B cell (primary cell): ENCODE data around the gene ZFYVE9.

ENCODE experiments used
- EZH2 ChIP-seq: IDR thresholded peaks from 2 replicates; pipeline ENCODE4 v1.6.1; 2012; ENCODE audit warnings: borderline replicate concordance, low read depth, mild to moderate bottlenecking, moderate library complexity, low read length; ENCODE audit not compliant: insufficient read depth, poor library complexity, severe bottlenecking
- TF ChIP-seq, protein P1 (sequence below): fragments of 200-600 bp; IDR thresholded peaks from one replicate; pipeline ENCODE4 v1.8.0; 2022; ENCODE audit warnings: antibody characterized with exemption, mild to moderate bottlenecking

DNA sequence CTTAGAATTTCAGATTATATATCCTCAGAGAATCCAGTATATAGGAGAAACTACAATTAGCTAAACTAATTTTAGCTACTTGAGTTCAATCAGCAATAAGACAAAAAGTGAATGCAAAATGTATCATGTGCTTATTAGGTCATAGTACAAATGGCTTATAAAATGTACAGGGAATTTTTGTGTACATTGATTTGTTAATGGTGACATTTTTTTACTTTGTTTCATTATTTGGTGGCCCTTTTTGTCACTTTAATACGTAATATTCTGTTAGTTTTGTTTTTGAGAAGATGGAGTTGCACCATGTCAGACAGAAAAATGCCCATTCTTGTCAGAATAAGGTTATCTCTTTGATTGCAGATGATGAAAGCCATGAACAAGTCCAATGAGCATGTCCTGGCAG is 190.5 kb downstream of the ZFYVE9 start:
- TF ChIP-seq, protein P1, sequence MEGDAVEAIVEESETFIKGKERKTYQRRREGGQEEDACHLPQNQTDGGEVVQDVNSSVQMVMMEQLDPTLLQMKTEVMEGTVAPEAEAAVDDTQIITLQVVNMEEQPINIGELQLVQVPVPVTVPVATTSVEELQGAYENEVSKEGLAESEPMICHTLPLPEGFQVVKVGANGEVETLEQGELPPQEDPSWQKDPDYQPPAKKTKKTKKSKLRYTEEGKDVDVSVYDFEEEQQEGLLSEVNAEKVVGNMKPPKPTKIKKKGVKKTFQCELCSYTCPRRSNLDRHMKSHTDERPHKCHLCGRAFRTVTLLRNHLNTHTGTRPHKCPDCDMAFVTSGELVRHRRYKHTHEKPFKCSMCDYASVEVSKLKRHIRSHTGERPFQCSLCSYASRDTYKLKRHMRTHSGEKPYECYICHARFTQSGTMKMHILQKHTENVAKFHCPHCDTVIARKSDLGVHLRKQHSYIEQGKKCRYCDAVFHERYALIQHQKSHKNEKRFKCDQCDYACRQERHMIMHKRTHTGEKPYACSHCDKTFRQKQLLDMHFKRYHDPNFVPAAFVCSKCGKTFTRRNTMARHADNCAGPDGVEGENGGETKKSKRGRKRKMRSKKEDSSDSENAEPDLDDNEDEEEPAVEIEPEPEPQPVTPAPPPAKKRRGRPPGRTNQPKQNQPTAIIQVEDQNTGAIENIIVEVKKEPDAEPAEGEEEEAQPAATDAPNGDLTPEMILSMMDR: no peak
- no peak for TF ChIP-seq EZH2
